Measurements from ENCODE around the gene OPA1.

GRCh38 chr3:193744822-193745684, 152.0 kb downstream of the OPA1 start:
- no peak for TF ChIP-seq CTCF (IDR thresholded peaks at IDR 0.05)
- no peak for TF ChIP-seq POLR2A (IDR thresholded peaks at IDR 0.05)
